HG03442 (cell line): ENCODE data around the gene TRIM65.

Source experiments
- ATAC-seq: cut with Tn5 transposase; IDR thresholded peaks from one replicate; pipeline ENCODE4 v1.9.1; 2021; ENCODE audit warnings: mild to moderate bottlenecking, moderate library complexity; ENCODE audit not compliant: unreplicated experiment

The TRIM65 gene, protein sequence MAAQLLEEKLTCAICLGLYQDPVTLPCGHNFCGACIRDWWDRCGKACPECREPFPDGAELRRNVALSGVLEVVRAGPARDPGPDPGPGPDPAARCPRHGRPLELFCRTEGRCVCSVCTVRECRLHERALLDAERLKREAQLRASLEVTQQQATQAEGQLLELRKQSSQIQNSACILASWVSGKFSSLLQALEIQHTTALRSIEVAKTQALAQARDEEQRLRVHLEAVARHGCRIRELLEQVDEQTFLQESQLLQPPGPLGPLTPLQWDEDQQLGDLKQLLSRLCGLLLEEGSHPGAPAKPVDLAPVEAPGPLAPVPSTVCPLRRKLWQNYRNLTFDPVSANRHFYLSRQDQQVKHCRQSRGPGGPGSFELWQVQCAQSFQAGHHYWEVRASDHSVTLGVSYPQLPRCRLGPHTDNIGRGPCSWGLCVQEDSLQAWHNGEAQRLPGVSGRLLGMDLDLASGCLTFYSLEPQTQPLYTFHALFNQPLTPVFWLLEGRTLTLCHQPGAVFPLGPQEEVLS

DNA sequence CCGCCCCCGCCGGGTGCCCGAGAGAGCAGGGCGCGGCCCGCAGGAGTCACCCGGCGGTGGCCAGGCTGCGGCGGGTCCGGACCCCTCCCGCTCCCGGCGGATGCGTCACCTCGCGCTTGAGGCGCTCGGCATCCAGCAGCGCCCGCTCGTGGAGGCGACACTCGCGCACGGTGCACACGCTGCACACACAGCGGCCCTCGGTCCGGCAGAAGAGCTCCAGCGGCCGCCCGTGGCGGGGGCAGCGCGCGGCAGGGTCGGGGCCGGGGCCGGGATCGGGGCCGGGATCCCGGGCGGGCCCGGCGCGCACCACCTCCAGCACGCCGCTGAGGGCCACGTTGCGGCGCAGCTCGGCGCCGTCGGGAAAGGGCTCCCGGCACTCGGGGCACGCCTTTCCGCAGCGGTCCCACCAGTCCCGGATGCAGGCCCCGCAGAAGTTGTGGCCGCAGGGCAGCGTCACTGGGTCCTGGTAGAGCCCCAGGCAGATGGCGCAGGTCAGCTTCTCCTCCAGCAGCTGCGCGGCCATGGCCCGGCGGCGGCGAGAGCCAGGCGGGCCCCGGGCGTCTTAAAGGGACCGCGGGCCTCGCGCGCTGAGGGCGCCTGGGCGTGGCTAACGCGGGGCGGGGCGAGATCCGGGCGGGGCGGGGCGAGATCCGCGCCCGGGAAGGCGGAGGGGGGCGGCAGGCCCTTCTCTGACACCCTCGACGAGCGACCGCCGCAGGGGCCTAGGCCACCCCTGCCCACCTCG, at the start of gene TRIM65:
Gene TRIM65 (minus strand): TSS at position 537 of the 745 bp plus-strand sequence. CDS start 14 bp downstream, at position 523.
- peak; percentile 53 for ATAC-seq

DNA sequence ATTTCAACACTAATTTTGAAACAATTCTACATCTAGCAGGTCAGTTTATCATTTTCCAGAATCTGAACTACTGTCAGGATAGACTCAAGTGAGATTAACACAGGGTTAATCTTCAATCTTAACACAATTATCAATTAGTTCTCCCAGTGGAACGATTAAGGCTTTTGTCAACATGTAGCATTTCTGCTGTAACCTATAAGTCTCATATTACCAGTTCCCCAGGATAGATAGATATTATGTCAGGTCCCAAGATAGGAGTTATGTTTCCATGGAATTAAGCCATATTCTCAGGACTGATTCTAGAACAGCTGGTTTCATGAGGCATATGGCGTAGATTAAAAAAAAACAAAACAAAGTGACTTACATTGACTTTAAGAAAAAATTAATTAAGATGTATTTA, 48.5 kb upstream of the TRIM65 start:
- no peak for ATAC-seq

DNA sequence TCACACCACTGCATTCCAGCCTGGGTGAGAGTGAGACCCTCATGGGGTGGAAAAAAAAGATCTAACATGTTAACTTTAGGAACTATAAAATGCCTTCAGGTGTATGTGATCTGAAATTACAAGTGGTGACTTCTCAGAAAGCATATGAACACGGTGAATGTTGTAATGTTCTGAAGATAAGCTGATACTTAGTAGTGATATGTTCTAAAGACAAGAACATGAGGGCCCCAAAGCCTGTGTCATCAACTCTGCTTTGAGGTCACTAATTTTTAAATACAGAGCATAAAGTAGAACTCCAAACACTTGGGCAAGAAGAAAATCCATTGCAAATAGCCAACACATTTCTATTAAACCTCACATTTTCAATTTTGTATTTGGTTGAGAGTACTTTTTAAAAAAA, 46.7 kb upstream of the TRIM65 start:
- ATAC-seq = no peak

DNA sequence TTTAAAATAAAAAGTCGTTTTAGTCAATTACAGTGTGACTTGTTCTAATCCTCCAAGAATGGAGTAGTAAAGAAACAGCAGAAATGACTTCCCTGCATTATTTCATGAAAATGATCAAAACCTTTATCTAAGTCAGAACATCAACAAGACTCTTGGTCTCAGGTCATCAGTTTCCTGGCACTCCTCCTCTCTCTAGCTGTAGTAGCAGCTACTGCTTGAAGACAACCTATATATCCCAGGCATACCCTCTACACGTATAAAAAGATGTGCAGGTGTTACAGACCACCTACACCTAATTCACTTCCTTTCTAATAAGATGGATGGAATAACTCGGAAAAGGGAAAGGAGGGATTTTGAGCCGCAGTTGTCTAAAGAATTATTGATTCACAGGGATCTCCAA, 45.7 kb upstream of the TRIM65 start:
- ATAC-seq = no peak

DNA sequence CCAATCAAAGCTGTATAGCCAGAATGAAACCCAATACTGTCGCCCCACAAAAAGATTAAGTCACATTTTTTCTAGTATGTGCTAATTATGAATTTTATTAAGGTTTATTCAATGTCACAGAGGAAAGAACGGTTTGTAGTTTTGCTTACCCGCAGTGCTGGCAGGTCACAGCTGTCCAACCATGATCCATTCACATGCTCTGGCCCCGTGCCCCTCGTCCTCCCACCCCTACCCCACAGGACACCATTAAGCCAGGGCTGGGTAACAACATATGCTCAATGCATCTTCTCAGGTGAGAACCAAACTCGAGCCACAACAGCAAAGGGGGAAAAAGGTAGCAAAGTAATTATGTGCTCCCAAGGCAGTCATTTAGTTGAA, 44.7 kb upstream of the TRIM65 start:
- no peak for ATAC-seq

DNA sequence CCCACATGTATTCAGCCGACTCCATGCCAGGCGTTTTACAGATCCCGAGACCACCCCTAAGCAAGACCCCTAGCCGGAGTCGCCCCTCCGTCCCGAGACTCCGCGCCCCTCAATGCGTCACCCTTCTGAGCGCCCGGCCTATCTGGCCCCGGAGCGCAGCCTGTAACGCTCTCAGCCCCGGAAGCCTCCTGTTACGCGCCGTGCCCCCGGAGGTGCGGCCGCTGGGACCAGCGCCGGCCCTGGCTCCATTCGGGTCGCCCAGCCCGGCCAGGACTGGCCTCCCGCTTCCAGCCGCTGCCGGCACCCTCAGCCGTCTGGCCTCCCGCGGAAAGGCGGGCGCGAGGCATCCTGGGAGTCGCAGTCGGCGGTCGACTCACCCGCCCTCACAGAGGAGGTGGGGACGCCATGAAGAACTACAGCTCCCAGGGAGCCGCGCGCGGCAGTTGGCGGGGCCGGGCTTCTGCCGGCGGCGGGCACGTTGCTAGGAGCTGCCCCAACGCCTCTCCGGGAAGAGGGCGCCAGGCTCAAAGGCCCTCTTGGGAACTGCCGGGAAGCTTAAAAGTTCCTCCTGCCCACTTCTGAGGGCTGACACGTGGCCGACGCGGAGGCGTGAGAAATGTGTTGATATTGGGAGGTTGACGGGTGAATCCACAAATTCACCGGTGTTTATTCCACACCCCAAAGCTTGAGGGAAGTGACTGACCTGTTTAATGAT, 44.1 kb upstream of the TRIM65 start, which contains the start of gene FBF1:
Gene FBF1 (minus strand): TSS at position 316 of the 715 bp plus-strand sequence. CDS start 2,893 bp downstream, outside the sequence.
- ATAC-seq = peak; percentile 95

DNA sequence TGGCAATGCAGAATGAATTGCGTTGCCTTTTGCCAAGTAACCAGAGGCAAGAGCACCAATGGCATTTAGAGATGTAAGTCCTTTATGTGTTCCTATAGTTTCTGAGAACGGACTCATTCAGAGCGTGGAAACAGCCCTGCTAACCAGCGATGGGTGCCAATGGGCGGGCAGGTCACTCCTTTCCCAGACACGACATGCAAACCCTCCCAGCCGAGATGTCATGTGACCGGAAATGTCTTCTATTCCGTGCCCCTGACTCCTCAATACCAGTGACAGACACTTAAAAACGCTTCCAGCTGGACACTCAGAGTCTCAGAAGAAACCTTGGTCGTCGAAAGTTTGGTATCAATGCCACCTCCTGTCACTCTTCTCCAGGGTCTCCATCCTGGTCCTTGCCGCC, 40.9 kb upstream of the TRIM65 start:
- no peak for ATAC-seq

DNA sequence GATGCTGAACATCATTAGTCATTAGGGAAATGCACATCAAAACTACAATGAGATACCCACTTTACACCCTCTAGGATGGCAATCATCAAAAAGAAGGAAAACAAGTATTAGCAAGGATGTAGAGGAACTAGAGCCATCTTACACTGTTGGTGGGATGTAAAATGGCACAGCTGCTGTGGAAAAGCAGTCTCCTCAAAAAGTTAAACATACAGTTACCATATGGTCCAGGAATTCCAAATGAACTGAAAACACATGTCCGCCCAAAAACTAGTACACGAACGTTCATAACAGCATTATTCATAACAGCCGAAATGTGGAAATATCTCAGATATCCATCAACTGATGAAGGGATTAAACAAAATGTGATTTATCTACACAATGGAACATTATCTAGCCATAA, 37.1 kb upstream of the TRIM65 start:
- no peak for ATAC-seq

DNA sequence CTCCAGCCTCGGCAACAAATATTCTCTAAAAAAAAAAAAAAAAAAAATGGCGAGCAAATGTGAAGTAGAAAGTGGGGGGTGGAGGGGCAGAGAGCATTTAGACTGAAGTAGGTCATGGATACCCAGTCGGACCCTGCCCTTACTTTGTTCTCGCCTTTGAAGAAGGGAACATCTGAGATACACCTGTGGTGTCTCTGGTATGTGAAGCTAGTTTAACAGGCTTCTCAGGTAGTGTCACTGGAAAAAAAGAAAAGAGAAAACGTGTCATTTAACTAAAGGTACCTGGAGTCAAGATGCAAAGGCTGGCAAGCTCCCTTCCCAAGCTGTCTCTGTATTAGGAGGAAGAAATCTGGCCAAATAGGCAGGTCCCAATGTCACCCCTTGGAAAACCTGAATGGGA, 36.1 kb upstream of the TRIM65 start:
- ATAC-seq = no peak

DNA sequence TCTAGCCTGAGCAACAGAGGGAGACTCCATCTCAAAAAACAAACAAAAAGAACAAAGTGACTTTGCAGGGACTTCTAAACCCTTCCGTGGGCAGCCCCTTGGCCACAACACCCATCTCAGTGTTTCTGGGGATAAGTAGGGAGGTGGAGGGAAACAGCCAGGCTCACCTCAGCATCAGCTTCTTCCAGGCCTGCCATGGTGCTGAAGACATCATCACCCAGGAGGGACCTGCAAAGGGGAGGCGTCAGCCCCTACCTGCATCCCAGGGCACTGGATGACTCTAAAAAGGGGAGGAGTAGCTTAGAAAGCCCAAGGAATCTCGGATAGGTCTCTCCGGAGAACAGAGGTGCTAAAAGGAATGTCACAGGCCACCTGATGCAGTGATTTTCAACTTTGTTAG, 34.3 kb upstream of the TRIM65 start:
- ATAC-seq = no peak

DNA sequence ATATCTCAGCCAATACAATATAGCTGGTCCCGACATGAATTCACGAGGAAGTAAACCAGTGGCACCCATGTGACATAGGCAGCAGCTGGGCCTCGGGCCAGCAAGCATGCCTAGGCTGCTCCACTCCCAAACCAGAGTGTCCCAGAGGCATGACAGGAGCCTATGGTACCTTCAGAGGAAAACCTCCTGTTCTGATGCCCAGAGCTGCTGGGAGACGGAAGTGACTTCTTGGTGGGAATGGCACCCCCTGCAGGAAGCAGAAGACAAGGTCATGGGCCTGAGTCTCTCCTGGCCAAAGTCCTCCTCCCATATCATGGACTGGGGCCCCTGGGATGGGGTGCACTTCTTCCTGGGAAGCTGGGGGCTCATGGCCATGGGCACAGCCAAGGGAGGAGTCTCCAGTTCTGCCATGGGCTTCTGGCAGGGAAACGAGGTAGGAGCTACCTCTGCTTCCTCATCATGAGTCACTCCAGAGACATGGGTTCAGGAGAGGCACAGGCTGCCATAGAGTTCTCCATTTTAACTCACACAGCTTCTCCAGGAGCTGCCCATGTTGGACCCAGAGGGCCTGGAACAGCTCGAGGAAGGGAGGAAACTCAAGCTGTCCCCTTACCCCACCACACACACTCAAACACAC, 30.7 kb upstream of the TRIM65 start:
- no peak for ATAC-seq

DNA sequence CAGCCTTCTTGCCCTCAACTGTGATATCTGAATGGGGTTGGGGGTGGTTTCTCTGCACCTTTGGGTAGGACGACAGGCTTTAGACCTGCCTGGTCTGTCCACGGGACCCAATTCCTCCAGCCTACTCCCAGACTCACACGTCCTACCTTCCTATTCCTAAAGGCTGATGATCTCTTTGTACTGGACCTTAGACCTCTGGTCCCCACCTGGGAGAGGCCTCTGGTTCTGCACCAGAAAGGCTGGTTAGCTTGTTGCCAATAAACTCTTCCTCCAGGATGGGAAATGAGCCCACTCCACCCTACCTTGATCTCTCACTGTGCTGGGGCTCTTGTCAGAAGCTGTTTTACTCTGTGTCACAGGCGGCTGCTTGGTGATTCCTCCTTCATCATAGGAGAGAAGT, 29.7 kb upstream of the TRIM65 start:
- no peak for ATAC-seq

DNA sequence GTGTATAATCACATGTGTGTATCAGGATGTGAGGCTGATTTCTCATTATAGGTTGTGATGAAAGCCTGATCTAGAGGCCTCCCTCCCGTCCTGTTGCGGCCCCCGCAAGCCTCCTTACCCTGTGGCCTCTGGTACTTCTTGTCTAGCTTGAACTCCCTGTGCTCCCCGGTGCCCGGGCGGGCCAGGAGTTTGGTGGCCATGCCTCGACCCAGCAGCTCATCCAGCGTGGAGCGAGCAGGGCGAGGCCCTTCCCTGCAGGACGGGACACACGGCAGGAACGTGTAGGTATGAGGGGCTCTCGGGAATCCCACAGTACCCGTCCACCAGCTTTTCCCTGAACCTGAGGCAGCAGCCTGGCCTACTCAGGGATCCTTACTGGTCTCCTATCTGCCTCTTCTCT, 29.2 kb upstream of the TRIM65 start:
- no peak for ATAC-seq

DNA sequence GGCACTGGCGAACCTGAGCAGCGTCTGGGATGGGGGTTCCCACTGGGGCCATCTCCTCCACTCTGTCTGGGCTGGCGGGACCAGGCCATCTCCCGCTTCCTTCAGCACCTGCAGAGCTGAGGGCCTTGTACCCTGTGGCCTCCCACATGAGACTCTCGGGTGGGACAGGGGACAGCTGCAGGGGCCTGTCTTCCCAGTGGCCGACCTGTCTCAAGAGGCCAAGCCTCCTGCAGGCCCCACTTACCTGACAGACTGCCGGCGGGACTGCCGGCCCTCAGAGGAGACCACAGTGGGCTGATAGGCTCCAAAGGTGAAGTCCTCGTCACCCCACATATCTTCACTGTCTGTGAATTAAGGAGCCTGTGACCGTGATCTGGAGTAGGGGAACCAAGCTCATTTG, 28.4 kb upstream of the TRIM65 start:
- ATAC-seq = no peak

DNA sequence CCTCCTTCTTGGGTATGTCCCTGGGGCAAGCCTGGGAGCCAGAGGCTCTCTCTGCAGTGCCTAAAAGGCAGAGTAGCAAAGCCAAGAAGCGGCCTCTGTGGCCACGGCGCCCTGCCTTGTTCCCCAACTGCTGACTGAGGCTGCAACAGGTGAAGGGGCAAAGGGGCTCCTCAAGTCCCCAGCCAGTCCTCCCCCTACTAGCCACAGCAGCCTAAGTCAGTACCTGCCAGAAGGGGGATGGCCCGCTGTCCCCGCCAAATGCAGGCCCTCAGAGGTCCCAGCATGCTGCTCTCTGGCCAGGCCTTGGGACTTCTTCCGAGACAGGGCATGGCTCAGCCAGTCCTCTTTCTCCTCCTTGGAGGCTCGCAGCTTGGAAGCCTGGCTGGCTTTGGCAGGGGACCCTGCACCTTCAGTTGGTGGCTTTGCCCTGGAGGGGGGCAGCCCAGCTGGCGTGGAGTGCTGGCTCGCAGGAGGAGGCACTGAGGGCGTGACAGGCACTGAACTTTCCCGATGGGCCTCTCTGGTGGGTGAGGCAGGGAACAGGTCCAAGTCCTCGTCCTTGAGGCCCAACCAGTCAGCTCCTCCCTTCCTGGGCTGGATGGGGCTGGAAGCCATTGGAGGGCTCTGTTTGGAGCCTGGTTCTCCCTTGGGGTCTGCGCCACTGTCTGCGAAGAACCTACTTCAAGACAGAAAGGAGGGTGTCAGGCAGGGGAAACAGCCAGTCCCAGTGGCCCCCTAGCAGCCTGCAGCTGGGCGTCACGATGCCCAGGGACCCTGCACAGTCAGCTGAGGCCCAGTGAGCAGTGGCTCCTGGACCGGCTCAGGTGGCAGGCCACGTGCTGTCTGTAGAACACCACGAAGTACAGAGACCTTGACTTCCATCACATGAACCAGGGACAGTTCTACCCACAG, 26.5 kb upstream of the TRIM65 start:
- ATAC-seq = no peak

DNA sequence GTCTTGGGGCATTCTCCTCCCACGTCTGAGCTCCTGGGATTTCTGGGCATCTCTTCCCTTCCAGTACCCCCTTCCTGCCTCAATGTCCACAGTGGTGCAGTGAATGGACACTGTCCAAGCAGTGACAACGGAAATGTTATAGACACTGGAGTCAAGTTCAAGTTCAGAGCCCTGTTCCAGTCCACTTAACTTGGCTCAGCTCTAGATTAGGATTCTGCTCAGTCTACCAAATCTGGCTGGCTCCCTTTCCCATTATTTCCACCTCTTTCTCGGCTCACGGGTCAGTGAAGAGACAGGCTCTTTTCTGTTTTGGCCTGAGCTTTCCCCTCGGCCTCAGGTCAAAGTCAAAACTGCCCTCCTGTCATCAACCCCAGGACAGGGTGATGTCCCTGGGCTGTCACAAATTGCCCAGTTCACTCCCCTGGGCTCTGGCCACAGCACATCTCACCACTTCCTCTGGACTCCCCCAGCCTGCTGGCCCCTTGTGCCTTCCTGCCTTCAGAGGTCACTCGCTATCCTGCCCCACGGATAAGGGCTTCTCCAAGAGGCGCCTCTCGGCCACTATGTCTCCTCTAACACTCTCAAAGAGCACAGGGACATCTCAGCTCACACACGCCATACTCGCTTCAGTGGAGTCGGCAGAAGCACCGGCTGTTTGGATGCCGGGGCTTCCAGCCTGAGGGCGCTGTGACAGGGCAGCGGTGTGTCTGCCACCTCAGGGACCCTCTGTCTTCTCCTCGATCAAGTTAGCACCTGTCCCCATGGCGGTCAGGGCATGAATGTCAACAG, 25.6 kb upstream of the TRIM65 start:
- ATAC-seq = no peak

DNA sequence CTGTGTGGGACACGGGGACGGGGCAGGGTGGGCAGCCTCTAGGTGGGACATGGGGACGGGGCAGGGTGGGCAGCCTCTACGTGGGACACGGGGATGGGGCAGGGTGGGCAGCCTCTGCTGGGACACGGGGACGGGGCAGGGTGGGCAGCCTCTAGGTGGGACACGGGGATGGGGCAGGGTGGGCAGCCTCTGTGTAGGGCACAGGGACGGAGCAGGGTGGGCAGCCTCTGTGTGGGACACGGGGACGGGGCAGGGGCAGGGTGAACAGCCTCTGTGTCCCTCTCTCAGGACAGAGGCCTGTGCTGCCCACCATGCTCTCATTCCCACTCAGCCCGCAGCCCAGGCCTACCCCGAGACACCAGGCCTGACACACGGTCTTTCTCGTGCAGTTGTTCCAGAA, 24.8 kb upstream of the TRIM65 start:
- no peak for ATAC-seq

DNA sequence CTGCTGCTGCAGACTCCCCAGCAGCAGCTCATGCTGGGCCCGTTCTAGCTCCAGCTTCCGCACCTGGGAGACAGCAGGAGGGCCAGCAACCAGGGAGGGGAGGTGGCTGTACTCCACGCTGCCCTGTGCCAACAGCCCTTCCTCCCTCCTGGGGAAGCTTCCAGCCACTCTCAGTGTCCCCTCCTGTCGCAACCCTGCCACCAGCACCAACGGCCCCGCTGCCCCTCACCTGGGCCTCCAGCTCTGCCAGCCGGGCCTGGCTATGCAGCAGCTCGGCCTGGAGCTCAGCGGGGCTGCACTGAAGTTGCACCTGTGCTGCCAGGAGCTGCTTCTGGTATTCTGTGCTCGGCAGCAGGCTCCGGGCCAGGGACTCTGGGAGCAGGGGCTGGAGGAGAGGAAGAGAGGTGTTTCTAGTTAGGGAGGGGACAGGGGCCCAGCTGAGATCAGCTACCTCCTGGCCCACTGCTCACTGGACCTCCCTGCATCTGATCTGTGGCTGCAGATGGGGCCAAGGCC, 23.4 kb upstream of the TRIM65 start:
- ATAC-seq = no peak

DNA sequence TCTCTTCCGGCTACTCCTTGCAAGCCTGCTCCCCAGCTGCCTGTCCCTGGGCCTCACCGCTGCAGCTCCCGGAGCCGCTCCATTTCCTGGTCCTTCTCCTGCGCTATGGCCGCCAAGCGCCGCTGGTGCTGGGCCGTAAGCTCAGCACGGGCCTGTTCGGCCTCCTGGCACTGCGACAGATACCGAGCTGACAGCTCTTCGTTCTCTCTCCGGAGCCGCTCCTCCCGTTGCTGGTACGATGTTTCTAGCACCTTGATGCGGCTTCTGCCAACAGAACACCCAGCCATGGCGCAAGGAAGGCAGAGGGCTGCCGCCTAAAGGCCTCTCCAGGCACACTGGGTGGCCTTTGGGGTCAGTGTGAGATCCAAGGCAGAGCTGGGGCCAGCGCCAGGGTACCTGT, 22.9 kb upstream of the TRIM65 start:
- no peak for ATAC-seq
